Parathyroid adenoma (tissue), 2 donors: Measurements from ENCODE around the gene ESYT2.

ENCODE experiments used
- H2AFZ ChIP-seq: fragments of 300-600 bp; sonication (generic); one replicate; pipeline ENCODE4 v1.7.0; 2017; ENCODE audit warnings: antibody characterized with exemption, mild to moderate bottlenecking
- H3K27ac ChIP-seq: fragments of 300-600 bp; sonication (generic); one replicate; pipeline ENCODE4 v1.7.0; 2017
- H3K27me3 ChIP-seq: fragments of 300-600 bp; sonication (generic); one replicate; pipeline ENCODE4 v1.7.0; 2017; ENCODE audit warnings: low read length; ENCODE audit not compliant: control insufficient read depth, insufficient read depth
- H3K36me3 ChIP-seq: fragments of 300-600 bp; sonication (generic); one replicate; pipeline ENCODE4 v1.7.0; 2017; ENCODE audit warnings: low read length; ENCODE audit not compliant: control insufficient read depth, insufficient read depth
- H3K4me1 ChIP-seq: fragments of 300-600 bp; sonication (generic); one replicate; pipeline ENCODE4 v1.7.0; 2017; ENCODE audit warnings: control low read depth
- H3K4me2 ChIP-seq: fragments of 300-600 bp; sonication (generic); one replicate; pipeline ENCODE4 v1.7.0; 2017; ENCODE audit warnings: low read length
- H3K4me3 ChIP-seq: fragments of 300-600 bp; sonication (generic); one replicate; pipeline ENCODE4 v1.7.0; 2017; ENCODE audit warnings: low read depth, low read length
- H3K79me2 ChIP-seq: fragments of 300-600 bp; sonication (generic); one replicate; pipeline ENCODE4 v1.7.0; 2017; ENCODE audit warnings: control low read depth
- H3K9ac ChIP-seq: fragments of 300-600 bp; sonication (generic); one replicate; pipeline ENCODE4 v1.7.0; 2017; ENCODE audit warnings: mild to moderate bottlenecking
- H3K9me3 ChIP-seq: fragments of 300-600 bp; sonication (generic); one replicate; pipeline ENCODE4 v1.7.0; 2017; ENCODE audit warnings: low read length; ENCODE audit not compliant: control insufficient read depth
- CTCF ChIP-seq: fragments of 300-600 bp; sonication (generic); IDR thresholded peaks from one replicate; pipeline ENCODE4 v1.7.0; 2017; ENCODE audit warnings: antibody characterized with exemption, mild to moderate bottlenecking
- donor health status: primary hyperparathyroidism.

ESYT2 gene

GRCh38 chr7:158868764-158869410 is 39.6 kb upstream of the ESYT2 start:
- H2AFZ ChIP-seq = no peak overlapping the region
- TF ChIP-seq CTCF = no peak
- H3K27ac ChIP-seq = no peak overlapping the region
- no peaks in the 10 kb centered on the region for H3K36me3 ChIP-seq
- H3K4me2 ChIP-seq = no peak overlapping the region
- no peaks in the 10 kb centered on the region for H3K27me3 ChIP-seq
- H3K9ac ChIP-seq = no peak overlapping the region
- peaks cover 3% of the 10 kb centered on the region for H3K79me2 ChIP-seq
- H3K9me3 ChIP-seq = no peaks in the 10 kb centered on the region
- H3K4me1 ChIP-seq = no peaks in the 10 kb centered on the region
- H3K4me3 ChIP-seq = no peak overlapping the region

- H3K27me3 ChIP-seq = no peaks in the 10 kb centered on the region
- H3K9ac ChIP-seq = no peak overlapping the region
- no peak overlapping the region for H3K27ac ChIP-seq
- H2AFZ ChIP-seq = no peak overlapping the region
- H3K4me1 ChIP-seq = no peaks in the 10 kb centered on the region
- H3K4me3 ChIP-seq = no peak overlapping the region
- no peaks in the 10 kb centered on the region for H3K9me3 ChIP-seq
- TF ChIP-seq CTCF = no peak
- no peaks in the 10 kb centered on the region for H3K36me3 ChIP-seq
- H3K79me2 ChIP-seq = peaks cover 3% of the 10 kb centered on the region
- no peak overlapping the region for H3K4me2 ChIP-seq
Observed at GRCh38 chr7:158867214-158867984, 38.1 kb upstream of the ESYT2 start.

GRCh38 chr7:158865977-158866376 is 36.7 kb upstream of the ESYT2 start:
- no peaks in the 10 kb centered on the region for H3K4me1 ChIP-seq
- no peak overlapping the region for H3K4me2 ChIP-seq
- H3K36me3 ChIP-seq = no peaks in the 10 kb centered on the region
- H3K9ac ChIP-seq = no peak overlapping the region
- no peak overlapping the region for H3K4me3 ChIP-seq
- no peak for TF ChIP-seq CTCF
- no peaks in the 10 kb centered on the region for H3K9me3 ChIP-seq
- peaks cover 3% of the 10 kb centered on the region for H3K79me2 ChIP-seq
- H3K27ac ChIP-seq = no peak overlapping the region
- H2AFZ ChIP-seq = no peak overlapping the region
- no peaks in the 10 kb centered on the region for H3K27me3 ChIP-seq

- Histone ChIP-seq H3K9me3 (no peaks in the 10 kb centered on the region), H2AFZ (no peak overlapping the region), H3K9ac (no peak overlapping the region), H3K79me2 (peaks cover 3% of the 10 kb centered on the region), H3K27me3 (no peaks in the 10 kb centered on the region), H3K4me2 (no peak overlapping the region), H3K27ac (no peak overlapping the region), H3K36me3 (no peaks in the 10 kb centered on the region), H3K4me3 (no peak overlapping the region), H3K4me1 (no peaks in the 10 kb centered on the region)
- TF ChIP-seq CTCF = no peak
Observed at GRCh38 chr7:158865462-158865922, 36.2 kb upstream of the ESYT2 start.
